Lung (tissue), 12 donors: ENCODE data around the gene PTPRN2. TPM values are rescaled to one million over a fixed set of nuclear protein-coding genes. Genes with fewer than 3 reads are reported as not detected.
"Not testable (repeated sequence)": the region's sequence is repeated elsewhere in the genome, so short reads cannot be mapped to it uniquely, and the experiment has no call there.

Source experiments
- ATAC-seq: fragments of 200-7000 bp; cut with Tn5 transposase; one replicate; pipeline ENCODE4 v1.9.1; 2020; ENCODE audit warnings: moderate number of reproducible peaks; ENCODE audit not compliant: insufficient read depth, low FRiP score
- DNase-seq, 3 donors: peaks; one replicate each; pipeline ENCODE4 v3.0.0-alpha.2; 2013 to 2017
- H3K27ac ChIP-seq, 2 donors: one replicate each; pipeline ENCODE4 v1.5.1; 2013; ENCODE audit warnings: mild to moderate bottlenecking in 2 of 2, moderate library complexity in 2 of 2, control low read depth in 1 of 2, inconsistent platforms in 1 of 2, low read depth in 1 of 2, low read length in 1 of 2
- H3K27me3 ChIP-seq, 3 donors: one replicate each; pipeline ENCODE4 v1.5.1; 2013; ENCODE audit warnings: low read length in 2 of 3; ENCODE audit not compliant: control insufficient read depth in 3 of 3, insufficient read depth in 3 of 3
- H3K36me3 ChIP-seq, 4 donors: one replicate each; pipeline ENCODE4 v1.5.1; 2013; ENCODE audit warnings: low read length in 4 of 4, mild to moderate bottlenecking in 1 of 4, moderate library complexity in 1 of 4; ENCODE audit not compliant: control insufficient read depth in 4 of 4, insufficient read depth in 4 of 4
- H3K4me1 ChIP-seq, 5 donors: one replicate each; pipeline ENCODE4 v1.5.1; 2013; ENCODE audit warnings: low read length in 5 of 5, mild to moderate bottlenecking in 2 of 5, moderate library complexity in 1 of 5; ENCODE audit not compliant: control insufficient read depth in 5 of 5, insufficient read depth in 5 of 5
- H3K4me3 ChIP-seq: one replicate; pipeline ENCODE4 v1.5.1; 2013; ENCODE audit warnings: mild to moderate bottlenecking, control low read depth, moderate library complexity
- H3K9ac ChIP-seq, 2 donors: one replicate each; pipeline ENCODE4 v1.5.1; 2013; ENCODE audit warnings: low read length in 2 of 2, control low read depth in 1 of 2; ENCODE audit not compliant: insufficient read depth in 1 of 2
- H3K9me3 ChIP-seq, 4 donors: one replicate each; pipeline ENCODE4 v1.5.1; 2013; ENCODE audit warnings: low read length in 3 of 4, mild to moderate bottlenecking in 1 of 4, moderate library complexity in 1 of 4; ENCODE audit not compliant: control insufficient read depth in 4 of 4, insufficient read depth in 3 of 4
- CTCF ChIP-seq: IDR thresholded peaks from 2 replicates; pipeline ENCODE4 v1.5.1; 2012; ENCODE audit warnings: mild to moderate bottlenecking; ENCODE audit errors: control extremely low read depth, extremely low read depth
- WGBS, 2 donors: extraction: QIAGEN DNeasy Blood & Tissue Kit; methylation state at CpG; one replicate each; pipeline ENCODE4 v1.1.7; 2013; 5-methylcytosine and 5-hydroxymethylcytosine counted together
- polyA plus RNA-seq, 2 donors: library from polyadenylated mRNA; stranded (reverse); fragments of 200-250 nt; gene quantifications; one replicate each; pipeline ENCODE4 v1.2.1, GENCODE V29; 2013
- total RNA-seq, 2 donors: library from RNA; depleted of rRNA in 1 of 2; stranded (reverse); fragments of >200 nt in 1 of 2; gene quantifications; one replicate each; pipeline ENCODE4 v1.2.1, GENCODE V29; 2014 to 2021
- donor health status: control.
- donor health status: control.
- donor health status: Bipolar disorder and iron deficiency.
- donor health status: healthy.
- donor health status: DM: yes; HTN: yes; CAD: no.

Gene PTPRN2
- total and polyA plus RNA-seq, 4 donors: 2.1 to 7.4 (median 4.4) TPM

- H3K36me3 ChIP-seq: no peaks in the 10 kb centered on the region
- no peaks in the 10 kb centered on the region for H3K4me1 ChIP-seq
- no peak for DNase-seq
- no peak for ATAC-seq
- no peak overlapping the region for H3K4me3 ChIP-seq
- H3K9ac ChIP-seq: no peak overlapping the region
- WGBS, 2 donors: 81 to 86% methylated on average over 13 of the region's 13 CpGs
- no peak overlapping the region for H3K27ac ChIP-seq
- no peak for TF ChIP-seq CTCF
- no peaks in the 10 kb centered on the region for H3K9me3 ChIP-seq
- no peaks in the 10 kb centered on the region for H3K27me3 ChIP-seq
Observed at GRCh38 chr7:158458716-158459282, 128.8 kb downstream of the PTPRN2 start.

DNA sequence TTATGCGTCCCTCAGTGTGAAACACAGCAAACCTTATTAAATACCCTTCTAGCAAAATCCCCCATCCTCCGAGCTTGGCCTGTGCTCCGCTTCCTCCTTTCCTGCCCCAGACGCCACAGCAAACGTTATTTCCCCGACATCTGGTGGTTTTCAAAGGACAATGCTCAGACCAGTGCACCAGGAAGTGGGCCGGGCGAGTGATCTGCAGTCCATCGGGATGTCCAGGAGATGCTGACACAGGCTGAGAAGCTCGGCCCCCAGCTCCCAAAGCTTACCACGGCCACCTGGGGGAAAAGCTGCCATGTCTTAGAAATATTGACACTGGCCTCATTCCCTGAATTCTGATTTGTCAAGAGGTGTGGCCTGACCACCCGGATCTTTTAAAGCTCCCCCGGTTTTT lies 129.5 kb downstream of the PTPRN2 start:
- Histone ChIP-seq H3K9me3 (no peaks in the 10 kb centered on the region), H3K9ac (no peak overlapping the region), H3K4me1 (no peaks in the 10 kb centered on the region), H3K4me3 (no peak overlapping the region), H3K36me3 (no peaks in the 10 kb centered on the region), H3K27ac (no peak overlapping the region), H3K27me3 (no peaks in the 10 kb centered on the region)
- 59% methylated on average over 13 of the region's 13 CpGs for WGBS, 2 donors
- no peak for ATAC-seq
- no peak for DNase-seq
- no peak for TF ChIP-seq CTCF

- not testable (repeated sequence) for H3K36me3 ChIP-seq, H3K9ac ChIP-seq, H3K27ac ChIP-seq, ATAC-seq, DNase-seq, H3K27me3 ChIP-seq, H3K4me3 ChIP-seq, H3K9me3 ChIP-seq, H3K4me1 ChIP-seq
- 88 to 92% methylated on average over 22 of the region's 22 CpGs for WGBS, 2 donors
Observed at GRCh38 chr7:158457586-158457985, 130.0 kb downstream of the PTPRN2 start.

DNA sequence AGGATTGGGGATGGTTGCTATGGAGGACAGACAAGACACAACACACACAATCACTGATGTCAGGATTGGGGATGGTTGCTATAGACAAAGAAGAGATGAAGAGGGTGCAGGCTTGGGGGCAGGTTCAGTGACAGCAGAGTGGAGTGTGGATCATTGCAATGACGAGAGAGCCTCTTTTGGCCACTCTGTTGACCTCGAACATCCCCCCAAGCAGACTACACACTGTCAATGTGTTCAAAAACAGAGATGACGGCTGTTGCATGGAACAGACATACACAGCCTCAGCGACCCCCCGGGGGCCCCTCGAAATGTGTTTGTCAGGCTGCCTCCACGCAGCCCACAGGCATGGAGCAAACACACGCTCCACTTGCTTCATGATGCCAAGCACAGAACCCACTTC lies 133.0 kb downstream of the PTPRN2 start:
- ATAC-seq (no peak), DNase-seq (no peak)
- Histone ChIP-seq H3K4me3 (no peak overlapping the region), H3K9me3 (peaks cover 0 to 7% (median 0%) of the 10 kb centered on the region in 4 donors), H3K9ac (no peak overlapping the region), H3K27ac (no peak overlapping the region), H3K4me1 (no peaks in the 10 kb centered on the region), H3K27me3 (no peaks in the 10 kb centered on the region), H3K36me3 (no peaks in the 10 kb centered on the region)
- 89 to 90% methylated on average over 8 of the region's 8 CpGs for WGBS, 2 donors
- no peak for TF ChIP-seq CTCF
